Measurements from ENCODE around the gene CASTOR2. TPM values are rescaled to one million over a fixed set of nuclear protein-coding genes. Genes with fewer than 3 reads are reported as not detected.

CASTOR2 gene
- total and polyA plus RNA-seq, 8 donors, result 0.08 to 44.3 (median 3.8) TPM; not detected in 1

DNA sequence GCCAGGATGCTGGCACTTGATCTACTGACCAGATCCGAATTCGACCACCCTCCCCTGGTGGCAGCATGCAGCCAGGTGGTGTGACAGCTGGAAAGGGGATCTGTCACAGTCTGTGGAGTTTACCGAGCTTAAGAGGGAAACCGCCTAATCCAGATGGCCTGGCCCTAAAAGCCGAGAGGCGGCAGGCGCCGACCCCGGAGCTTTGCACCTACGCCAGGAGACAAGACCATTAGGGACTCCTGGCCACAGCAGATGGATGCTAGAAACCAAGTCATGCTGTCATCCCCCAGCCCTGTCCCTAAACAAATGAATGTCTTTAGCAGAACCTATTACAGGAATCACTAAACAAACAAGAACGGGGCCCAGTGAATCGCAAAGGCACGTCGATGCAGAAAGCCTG, 81.4 kb downstream of the CASTOR2 start:
- H3K27ac ChIP-seq, result peak overlapping the region in 2 of 5 donors; percentile 7 to 47
- 72 to 82% (median 76%) methylated on average over 14 of the region's 14 CpGs for WGBS, 5 donors

DNA sequence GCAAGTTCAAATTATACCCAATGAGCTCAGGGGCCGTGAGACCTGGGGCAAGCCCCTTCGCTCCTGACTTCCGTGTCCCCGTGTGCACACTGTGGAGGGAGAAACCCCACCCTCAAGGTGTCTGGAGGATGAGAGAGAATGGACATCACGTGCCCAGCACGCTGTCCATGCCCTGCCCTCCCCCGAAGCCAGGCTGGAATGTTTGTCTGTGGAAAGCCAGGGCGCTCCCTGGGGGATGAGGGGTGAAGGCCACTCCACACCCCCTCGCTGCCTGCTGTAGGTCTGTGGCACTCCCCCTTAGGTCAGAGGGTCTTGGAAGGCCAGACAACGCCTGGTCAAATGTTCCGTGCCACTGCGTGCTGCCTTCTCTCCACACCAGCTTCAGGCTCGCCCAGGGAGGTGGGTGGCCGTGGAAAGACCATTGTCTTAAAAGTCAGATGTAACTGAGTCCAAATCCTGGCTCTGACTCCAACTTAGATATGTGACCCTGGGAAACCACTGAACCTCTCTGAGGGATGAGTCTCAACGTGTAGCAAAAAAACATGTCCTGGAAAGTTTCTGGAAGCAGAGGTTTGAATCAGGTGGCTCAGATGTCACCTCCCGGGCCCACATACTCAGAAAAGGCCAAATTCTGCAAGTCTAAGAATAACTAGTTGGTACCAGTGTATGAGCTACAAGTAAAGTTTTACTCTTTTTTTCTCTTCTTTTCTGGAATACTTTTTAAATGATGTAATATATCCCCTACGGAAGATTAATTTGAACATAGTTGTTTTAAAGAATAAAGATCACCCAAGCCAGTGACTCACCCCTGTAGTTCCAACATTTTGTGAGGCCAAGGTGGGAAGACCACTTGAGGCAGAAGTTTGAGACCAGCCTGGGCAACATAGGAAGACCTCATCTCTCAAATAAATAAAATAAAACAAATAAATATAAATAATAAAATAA, 84.2 kb downstream of the CASTOR2 start:
- peaks cover 22 to 89% (median 85%) of the 10 kb centered on the region in 4 donors for H3K36me3 ChIP-seq
- intact Hi-C loops (cut with DNase I; ENCODE audit: low total_unique reads), result no loop called here
- no peak for DNase-seq
- H3K4me3 ChIP-seq, result no peak overlapping the region
- WGBS, 5 donors, result 85 to 93% (median 90%) methylated on average over 15 to 17 of the region's 17 CpGs
- TF ChIP-seq, protein P1, sequence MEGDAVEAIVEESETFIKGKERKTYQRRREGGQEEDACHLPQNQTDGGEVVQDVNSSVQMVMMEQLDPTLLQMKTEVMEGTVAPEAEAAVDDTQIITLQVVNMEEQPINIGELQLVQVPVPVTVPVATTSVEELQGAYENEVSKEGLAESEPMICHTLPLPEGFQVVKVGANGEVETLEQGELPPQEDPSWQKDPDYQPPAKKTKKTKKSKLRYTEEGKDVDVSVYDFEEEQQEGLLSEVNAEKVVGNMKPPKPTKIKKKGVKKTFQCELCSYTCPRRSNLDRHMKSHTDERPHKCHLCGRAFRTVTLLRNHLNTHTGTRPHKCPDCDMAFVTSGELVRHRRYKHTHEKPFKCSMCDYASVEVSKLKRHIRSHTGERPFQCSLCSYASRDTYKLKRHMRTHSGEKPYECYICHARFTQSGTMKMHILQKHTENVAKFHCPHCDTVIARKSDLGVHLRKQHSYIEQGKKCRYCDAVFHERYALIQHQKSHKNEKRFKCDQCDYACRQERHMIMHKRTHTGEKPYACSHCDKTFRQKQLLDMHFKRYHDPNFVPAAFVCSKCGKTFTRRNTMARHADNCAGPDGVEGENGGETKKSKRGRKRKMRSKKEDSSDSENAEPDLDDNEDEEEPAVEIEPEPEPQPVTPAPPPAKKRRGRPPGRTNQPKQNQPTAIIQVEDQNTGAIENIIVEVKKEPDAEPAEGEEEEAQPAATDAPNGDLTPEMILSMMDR (IDR thresholded peaks at IDR 0.05), result no peak
- TF ChIP-seq POLR2A (IDR thresholded peaks at IDR 0.05), result no peak
- TF ChIP-seq EP300 (IDR thresholded peaks at IDR 0.05), result no peak
- TF ChIP-seq POLR2AphosphoS5 (IDR thresholded peaks at IDR 0.05), result no peak
- no peak overlapping the region for H3K27ac ChIP-seq
- no peaks in the 10 kb centered on the region for H3K27me3 ChIP-seq
- peaks cover 0 to 14% (median 9%) of the 10 kb centered on the region in 4 donors for H3K4me1 ChIP-seq
- no peaks in the 10 kb centered on the region for H3K9me3 ChIP-seq

More for the DNA sequence above, 81.4 kb downstream of the CASTOR2 start:
- H3K9me3 ChIP-seq, result no peaks in the 10 kb centered on the region
- peaks cover 0 to 22% (median 9%) of the 10 kb centered on the region in 4 donors for H3K4me1 ChIP-seq
- no peak for DNase-seq
- H3K27me3 ChIP-seq, result no peaks in the 10 kb centered on the region
- intact Hi-C loops (cut with DNase I; ENCODE audit: low total_unique reads), result no loop called here
- H3K4me3 ChIP-seq, result no peak overlapping the region
- H3K36me3 ChIP-seq, result peaks cover 15 to 82% (median 78%) of the 10 kb centered on the region in 4 donors
- TF ChIP-seq, protein P1 (IDR thresholded peaks at IDR 0.05), result no peak
- TF ChIP-seq EP300 (IDR thresholded peaks at IDR 0.05), result no peak

DNA sequence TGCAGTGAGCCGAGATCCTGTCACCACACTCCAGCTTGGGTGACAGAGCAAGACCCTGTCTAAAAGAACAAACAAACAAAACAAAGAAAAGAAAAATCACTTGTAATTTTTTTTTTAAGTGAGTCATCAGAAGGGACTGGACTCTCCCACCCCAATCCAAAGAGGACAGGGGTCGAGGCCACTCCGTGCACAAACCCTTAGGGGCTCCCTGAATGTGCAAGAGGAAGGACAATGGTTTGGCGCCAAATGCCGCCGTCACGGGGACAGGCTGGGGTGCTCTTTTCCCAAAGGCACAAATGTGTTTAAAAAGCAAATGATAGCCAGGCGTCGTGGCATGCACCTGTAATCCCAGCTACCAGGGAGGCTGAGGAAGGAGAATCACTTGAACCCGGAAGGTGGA, 85.3 kb downstream of the CASTOR2 start:
- TF ChIP-seq EP300 (IDR thresholded peaks at IDR 0.05) (no peak), POLR2AphosphoS5 (IDR thresholded peaks at IDR 0.05) (no peak), POLR2A (IDR thresholded peaks at IDR 0.05) (no peak)
- TF ChIP-seq, protein P1 (IDR thresholded peaks at IDR 0.05), result no peak
- H3K4me1 ChIP-seq, result peaks cover 0 to 16% (median 9%) of the 10 kb centered on the region in 4 donors
- no peak overlapping the region for H3K27ac ChIP-seq
- no peak overlapping the region for H3K4me3 ChIP-seq
- intact Hi-C loops (cut with DNase I; ENCODE audit: low total_unique reads), result no loop called here
- no peaks in the 10 kb centered on the region for H3K9me3 ChIP-seq
- H3K27me3 ChIP-seq, result no peaks in the 10 kb centered on the region
- WGBS, 5 donors, result 84 to 94% (median 92%) methylated on average over 10 of the region's 10 CpGs
- DNase-seq, result no peak
- peaks cover 32 to 93% (median 89%) of the 10 kb centered on the region in 4 donors for H3K36me3 ChIP-seq

DNA sequence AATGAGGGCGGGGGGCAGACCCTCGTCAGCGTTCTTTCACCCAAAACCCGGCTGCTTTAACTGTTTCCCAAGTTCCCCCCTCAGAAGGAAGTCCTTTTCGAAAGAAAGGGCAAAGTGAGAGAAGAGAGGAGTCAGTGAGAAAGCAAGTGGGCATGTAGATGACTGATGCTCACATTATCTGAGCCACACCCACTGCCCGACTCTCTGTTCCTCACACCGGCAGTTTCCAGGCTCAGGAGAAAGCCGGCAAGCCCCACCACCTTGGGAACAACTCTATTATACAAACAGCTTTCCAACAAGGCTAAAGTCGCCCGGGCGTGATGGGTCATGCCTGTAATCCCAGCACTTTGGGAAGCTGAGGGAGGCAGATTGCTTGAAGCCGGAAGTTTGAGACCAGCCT, 86.0 kb downstream of the CASTOR2 start:
- Histone ChIP-seq H3K36me3 (peaks cover 37 to 93% (median 89%) of the 10 kb centered on the region in 4 donors), H3K4me3 (no peak overlapping the region), H3K4me1 (peaks cover 0 to 23% (median 9%) of the 10 kb centered on the region in 4 donors), H3K27me3 (no peaks in the 10 kb centered on the region), H3K27ac (no peak overlapping the region), H3K9me3 (no peaks in the 10 kb centered on the region)
- 86 to 92% (median 90%) methylated on average over 12 of the region's 12 CpGs for WGBS, 5 donors
- TF ChIP-seq POLR2A (IDR thresholded peaks at IDR 0.05) (no peak), POLR2AphosphoS5 (IDR thresholded peaks at IDR 0.05) (no peak), EP300 (IDR thresholded peaks at IDR 0.05) (no peak)
- TF ChIP-seq, protein P1 (IDR thresholded peaks at IDR 0.05), result no peak
- intact Hi-C loops (cut with DNase I; ENCODE audit: low total_unique reads), result no loop called here
- DNase-seq, result no peak
